Lower leg skin (tissue), 3 donors: Measurements from ENCODE around the gene TFAP2C.

Source experiments
- POLR2A ChIP-seq, 2 donors: fragments of 450-650 bp; IDR thresholded peaks; one replicate each; pipeline ENCODE4 v1.6.1; 2016 to 2017; ENCODE audit warnings: antibody characterized with exemption in 2 of 2, mild to moderate bottlenecking in 1 of 2, moderate library complexity in 1 of 2
- TF ChIP-seq, protein P1 (sequence below), 3 donors: fragments of 450-650 bp; IDR thresholded peaks; one replicate each; pipeline ENCODE4 v1.5.1; 2016; ENCODE audit warnings: antibody characterized with exemption in 3 of 3, mild to moderate bottlenecking in 3 of 3, moderate library complexity in 2 of 3

DNA sequence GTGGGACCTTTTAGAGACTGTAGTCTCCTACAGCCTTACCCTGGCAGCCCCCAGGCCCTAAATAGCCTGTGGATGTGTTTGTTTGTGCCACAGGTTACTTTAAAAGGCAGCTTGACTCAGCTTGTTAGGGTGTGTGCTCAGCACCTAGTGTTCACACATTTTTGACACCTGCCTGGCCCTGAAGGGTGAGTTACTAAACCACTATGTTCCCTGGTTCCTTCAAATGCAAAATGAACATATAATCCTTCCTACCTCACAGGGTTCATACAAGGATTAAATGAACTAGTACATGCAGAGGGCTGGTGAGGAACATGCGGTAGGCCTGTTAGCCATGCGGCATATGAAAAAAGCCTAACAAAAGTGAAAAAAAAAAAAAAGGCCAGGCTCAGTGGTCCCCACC is 14.9 kb upstream of the TFAP2C start:
- TF ChIP-seq, protein P1, sequence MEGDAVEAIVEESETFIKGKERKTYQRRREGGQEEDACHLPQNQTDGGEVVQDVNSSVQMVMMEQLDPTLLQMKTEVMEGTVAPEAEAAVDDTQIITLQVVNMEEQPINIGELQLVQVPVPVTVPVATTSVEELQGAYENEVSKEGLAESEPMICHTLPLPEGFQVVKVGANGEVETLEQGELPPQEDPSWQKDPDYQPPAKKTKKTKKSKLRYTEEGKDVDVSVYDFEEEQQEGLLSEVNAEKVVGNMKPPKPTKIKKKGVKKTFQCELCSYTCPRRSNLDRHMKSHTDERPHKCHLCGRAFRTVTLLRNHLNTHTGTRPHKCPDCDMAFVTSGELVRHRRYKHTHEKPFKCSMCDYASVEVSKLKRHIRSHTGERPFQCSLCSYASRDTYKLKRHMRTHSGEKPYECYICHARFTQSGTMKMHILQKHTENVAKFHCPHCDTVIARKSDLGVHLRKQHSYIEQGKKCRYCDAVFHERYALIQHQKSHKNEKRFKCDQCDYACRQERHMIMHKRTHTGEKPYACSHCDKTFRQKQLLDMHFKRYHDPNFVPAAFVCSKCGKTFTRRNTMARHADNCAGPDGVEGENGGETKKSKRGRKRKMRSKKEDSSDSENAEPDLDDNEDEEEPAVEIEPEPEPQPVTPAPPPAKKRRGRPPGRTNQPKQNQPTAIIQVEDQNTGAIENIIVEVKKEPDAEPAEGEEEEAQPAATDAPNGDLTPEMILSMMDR (IDR thresholded peaks at IDR 0.05) = no peak
- TF ChIP-seq POLR2A (IDR thresholded peaks at IDR 0.05) = no peak
